Measurements from ENCODE around the gene FNDC11.

Gene FNDC11

DNA sequence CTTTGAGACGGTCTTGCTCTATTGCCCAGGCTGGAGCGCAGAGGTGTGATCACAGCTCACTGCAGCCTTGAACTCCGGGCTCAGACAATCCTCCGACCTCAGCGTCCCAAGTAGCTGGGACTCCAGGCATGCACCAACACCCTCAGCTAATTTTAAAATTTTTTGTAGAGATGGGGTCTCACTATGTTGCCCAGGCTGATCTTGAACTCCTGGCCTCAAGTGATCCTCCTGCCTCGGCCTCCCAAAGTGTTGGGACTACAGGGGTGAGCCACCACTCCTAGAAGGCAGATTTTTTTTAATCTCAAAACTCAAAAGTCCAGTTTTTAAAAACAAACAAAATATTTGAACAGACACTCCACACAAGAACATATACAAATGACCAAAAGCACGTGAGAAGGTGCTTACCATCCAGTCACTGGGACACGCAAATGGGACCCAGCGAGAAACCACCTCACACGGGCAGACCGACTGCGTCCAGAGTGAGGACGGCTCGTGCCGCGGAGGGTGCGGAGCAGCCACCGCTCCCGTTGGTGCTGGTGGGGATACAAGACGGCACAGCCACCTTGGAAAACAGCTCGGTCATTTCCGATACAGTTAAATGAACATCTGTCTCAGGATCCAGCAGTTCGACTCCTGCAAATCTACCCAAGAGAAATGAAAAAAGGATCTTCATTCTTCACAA lies 28.6 kb downstream of the FNDC11 start:
- FAIRE-seq = no peak

DNA sequence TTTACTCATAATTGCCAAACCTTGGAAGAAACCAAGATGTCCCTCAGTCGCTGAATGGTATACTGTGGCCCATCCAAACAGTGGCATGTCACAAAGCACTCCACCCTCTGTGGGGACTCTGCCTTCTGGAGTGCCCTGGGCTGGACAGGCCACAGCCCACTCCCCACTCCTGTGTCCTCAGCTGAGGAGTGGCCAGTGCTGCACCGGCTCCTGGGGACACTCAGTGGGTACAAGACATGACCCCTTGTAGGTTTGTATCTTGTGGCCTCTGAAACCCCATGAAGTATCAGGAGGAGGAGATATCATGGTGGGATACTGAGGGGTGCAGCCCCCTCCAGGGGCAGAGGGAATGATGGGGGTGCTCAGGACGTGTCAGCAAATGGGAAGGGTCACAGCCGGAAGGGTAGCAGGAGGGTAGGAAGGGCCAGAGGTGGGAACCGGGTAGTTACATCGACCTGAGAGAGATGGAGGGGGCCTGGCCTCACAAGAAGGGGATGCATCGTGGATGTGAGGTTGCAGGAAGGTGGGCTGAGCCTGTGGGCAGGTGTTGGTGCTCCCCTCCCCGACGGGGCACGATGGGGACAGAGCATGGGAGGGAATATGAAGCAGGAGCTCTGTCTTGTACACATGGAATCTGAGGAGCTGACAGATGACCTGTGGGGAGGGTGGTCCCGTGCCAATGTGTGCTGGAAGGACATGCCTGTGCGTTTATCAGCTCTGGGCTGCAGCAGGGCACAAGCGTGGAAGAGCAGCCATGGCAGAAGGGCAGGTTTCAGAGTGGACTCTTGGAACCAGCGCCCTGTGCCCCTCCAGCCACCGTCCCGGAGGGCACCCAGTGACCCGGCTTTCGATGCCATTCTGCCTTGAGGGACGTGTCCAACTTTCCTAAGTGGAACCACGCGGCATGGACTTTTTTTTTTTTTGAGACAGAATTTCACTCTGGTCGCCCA lies 31.9 kb downstream of the FNDC11 start:
- FAIRE-seq = no peak

DNA sequence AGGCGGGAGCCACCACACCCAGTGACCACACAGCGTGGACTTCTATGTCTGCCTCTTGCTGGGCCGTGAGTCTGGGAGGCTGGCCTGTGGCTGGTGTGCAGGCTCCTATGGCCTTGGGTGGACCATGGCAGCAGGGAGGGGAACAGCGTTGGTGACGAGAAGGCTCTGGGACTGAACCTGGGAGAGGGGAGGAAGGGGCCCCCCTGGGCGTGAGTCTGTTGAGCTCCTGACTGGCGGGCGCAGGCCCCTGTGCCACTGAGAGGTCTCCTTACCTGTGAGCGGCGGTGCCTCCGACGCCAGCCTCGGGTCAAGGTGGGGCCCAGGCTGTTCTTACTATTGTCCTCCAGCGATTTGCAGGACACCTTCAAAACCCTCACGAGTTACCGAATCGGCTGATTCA lies 32.8 kb downstream of the FNDC11 start:
- FAIRE-seq = no peak

DNA sequence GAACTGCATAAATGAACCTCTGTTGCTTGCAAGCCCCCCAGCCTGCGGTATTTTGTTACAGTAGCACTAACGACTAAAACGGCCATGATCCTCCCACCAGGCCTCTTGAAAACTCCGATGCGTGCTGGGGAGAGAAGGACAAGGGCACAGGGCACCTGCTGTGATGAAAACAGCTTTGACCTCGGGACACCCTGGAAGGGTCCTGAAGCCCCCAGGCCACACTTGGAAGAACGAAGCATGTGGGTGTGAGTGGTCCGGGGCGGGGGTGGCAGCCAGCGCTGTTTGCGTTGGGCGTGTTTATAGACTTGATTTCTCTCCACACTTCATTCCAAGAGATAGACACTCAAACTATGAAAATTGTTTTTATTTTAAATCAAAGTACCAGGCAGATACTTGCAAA lies 33.3 kb downstream of the FNDC11 start:
- no peak for FAIRE-seq

DNA sequence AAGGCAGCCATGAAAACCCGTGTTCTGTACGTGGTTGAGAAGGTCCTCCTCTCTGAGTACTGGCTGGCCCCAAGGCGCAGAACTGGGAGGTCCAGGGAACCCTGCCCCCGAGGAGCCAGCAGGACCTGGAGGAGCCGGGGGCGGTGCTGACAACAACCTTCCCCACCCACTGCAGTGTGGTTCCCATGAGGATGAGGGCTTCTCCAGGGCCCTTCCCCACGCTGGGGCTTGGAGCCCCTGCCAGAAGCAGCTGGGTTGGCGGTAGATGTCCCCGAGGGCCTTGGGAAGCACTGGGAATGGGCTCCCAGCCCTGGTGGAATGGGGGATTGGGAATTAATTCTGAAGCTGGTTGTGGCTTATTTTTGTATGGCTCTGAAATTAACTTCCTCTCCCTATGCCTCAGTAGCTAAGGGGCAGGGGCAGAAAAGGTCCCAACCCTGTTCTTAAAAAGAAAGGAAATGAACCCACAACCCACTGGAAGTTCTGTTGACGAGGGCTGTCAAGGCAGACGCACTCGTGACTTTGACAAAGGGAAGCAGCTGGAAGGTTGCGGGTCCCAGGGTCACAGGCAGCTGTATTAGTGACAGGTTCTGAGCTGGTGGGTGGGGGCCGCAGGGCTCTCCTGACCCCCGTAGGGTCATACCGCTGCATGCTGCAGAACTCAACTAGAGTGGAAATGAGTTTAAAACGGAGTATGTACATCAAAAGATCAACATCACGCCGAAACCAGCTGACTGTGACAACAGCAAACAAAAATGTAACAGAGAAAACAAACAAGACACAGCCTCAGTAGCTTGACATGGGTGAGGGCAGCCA lies 34.0 kb downstream of the FNDC11 start:
- no peak for FAIRE-seq

DNA sequence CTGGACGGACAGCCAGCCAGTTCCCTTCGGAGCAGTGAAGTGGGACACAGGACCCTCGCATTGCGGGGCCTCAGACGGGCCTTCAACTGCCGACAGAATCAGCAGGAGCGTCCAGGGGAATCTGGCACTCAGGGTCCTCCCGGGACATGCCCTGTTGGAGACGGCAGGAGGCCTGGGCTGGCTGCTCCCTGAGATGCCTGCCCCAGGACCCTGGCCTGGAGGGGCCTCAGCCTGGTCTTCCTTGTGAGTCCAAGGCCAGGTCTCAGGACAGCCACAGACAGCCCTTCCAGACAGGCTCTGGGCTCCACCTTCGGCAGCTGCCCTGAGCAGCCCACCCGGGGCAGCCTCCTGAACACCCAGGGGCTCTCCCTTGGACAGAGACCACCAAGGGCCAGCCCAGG lies 34.7 kb downstream of the FNDC11 start:
- no peak for FAIRE-seq

DNA sequence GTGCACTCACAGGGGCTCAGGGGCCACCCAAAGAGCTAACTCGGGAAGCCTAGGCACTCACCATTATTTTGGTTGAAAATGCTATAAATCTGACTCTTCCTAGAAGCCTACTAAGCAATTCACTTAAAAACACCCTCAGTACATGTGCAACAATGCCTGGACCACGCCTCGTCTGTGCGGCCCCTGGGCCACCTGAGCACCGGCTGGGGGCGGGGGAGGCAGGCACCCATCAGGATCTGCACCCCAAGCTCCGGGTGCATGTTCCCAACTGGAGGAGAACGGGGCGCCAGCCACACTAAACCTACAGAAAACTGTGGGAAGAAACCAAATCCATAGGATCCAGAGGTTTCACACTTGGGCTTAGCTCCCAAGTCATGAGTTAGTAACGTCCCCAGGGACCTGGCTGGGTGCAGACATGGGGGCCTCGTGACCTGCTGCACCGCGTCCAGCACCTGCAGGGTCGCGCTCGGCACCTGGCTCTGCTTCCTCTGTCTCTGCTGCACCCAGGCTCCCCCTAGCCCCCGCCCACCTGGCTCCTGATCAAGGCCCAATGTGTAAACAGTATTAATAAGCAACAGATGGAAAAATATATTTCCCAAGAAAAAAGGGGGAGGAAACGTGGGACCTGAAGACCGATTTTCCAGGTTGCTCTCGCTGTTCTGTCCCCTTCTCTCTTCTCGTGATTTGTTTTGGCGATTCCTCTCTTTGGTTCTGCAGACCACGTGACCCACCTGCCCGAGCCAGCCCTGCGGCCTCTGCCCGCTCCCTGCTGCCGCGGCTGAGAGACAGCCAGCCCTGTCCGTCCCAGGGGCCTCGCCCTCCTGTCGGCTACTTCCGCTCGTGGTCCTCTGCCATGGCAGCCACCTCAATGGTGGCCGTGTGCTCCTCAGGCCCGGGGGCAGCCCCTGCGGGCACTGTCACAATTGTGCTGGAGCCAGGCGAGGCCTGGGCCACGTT lies 35.6 kb downstream of the FNDC11 start:
- FAIRE-seq = no peak

DNA sequence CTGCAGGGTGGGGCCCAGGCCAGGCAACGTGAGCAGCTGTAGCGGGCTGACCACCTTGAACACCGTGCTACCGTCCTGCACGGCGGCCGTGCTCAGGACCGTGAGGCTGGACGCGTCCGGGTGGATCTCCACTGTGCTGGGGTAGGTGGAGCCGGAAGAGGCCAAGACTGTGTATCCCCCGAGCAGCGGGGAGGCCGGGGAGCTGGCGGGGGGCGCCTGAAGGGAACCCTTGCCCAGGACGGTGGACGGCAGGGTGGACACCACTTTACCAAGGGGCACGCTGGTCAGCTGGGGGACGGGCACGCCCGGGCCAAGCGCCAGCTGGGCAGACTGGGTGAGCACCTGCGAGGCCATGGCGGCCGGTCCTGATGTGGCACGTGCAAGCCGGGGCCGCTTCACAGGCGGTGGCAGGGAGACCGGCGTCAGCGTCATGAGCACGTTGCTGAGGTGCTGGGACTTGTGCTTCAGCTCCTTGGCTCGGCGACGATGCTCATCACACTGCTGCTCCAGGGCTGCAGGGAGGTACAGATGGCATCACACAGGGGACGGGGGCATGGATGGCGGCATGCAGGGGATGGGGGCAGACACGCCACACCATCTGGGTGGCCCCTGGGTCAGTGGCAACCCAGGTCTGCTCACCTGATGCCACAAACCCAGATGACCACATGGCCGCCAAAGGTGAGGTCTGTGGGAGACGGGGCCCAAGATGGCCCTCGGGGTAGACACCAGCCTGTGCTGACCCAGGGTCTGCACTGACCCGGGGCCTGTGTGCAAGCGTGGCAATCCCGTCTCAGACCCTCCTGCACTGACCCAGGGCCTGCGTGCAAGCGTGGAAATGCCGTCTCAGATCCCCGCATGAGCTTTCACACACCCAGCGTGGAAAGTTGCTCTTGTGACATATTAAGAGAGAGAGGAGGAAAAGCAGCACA lies 36.5 kb downstream of the FNDC11 start:
- FAIRE-seq = no peak

DNA sequence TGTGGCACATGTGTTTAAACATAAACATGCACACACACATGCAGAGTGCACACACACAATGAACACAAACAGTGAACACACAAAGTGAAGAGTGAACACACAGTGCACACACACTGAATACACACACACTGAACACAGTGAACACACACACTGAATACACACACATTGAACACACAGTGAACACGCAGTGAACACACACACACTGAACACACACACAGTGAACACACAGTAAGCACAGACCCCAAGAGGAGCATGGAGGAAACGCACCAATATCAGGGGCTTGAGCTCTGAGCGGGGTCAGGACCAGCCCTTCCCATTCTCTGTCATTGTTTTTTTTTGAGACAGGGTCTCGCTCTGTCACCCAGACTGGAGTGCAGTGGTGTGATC lies 37.2 kb downstream of the FNDC11 start:
- FAIRE-seq = no peak

DNA sequence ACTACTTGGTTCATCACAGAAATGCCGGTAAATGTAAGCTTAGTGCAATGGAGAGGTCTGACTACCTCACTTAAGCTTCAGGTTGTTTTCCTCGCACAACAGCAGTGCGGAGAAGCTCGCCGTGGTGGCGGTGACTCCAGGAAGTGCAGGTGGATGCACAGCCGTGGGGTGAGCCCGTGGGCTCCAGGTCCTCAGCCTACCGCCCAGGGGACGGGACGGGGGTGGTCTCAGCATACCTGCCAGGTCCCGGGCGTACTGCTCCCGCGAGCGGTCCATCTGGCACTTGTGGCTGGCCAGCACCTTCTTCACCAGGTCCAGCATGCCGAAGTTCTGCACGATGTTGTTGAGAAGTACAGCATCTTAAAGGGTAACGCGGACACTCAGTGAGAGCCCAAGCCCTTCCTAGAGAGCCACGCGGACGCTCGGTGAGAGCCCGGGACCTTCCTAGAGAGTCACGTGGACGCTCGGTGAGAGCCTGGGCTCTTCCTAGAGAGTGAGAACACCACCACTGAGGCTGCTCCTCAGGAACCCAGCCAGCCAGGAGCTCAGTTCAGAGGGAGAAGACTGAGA lies 37.9 kb downstream of the FNDC11 start:
- FAIRE-seq = no peak

DNA sequence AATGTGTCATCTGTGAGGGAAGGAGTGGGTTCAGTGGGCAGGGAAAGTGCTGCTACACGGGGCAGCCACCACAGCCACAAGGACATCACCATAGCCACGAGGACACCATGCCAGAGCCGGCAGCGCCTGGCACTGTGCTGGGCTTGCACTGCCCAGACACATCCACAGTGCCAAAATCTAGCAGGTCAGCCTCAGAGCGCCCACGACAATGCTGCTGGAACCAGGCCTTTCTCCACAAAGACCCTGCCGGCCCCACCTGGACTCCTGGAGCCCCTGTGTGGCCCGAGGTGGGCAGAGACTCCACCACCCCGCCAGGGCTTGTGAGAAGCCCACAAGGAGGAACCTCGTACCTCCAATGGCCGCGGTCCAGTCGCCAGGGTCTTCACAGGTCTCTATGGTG lies 38.7 kb downstream of the FNDC11 start:
- no peak for FAIRE-seq

DNA sequence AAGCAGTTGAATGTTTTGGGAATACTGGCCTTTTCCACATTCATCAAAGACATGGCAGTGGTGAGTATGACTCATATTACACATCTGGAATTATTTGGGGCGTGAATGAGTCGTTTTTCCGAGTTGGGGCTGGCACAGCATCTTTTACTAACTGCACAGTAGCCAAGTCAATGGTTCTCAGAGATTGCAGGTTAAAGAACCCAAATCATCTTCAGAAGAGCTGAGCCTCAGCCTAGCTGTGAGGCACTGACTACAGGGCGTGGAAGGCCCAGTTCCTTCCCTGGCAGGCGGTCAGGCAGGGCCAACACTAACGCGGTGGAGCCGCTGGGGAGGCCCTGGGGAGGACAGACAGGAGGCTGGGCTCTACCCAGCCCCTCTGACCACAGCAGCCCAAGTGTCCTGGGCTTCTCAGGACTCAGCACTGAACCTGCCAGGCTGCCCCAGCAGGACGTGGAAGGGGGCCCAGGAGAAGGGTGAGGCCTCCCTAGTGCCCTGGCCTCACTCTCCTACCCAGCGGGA lies 40.1 kb downstream of the FNDC11 start:
- FAIRE-seq = no peak

DNA sequence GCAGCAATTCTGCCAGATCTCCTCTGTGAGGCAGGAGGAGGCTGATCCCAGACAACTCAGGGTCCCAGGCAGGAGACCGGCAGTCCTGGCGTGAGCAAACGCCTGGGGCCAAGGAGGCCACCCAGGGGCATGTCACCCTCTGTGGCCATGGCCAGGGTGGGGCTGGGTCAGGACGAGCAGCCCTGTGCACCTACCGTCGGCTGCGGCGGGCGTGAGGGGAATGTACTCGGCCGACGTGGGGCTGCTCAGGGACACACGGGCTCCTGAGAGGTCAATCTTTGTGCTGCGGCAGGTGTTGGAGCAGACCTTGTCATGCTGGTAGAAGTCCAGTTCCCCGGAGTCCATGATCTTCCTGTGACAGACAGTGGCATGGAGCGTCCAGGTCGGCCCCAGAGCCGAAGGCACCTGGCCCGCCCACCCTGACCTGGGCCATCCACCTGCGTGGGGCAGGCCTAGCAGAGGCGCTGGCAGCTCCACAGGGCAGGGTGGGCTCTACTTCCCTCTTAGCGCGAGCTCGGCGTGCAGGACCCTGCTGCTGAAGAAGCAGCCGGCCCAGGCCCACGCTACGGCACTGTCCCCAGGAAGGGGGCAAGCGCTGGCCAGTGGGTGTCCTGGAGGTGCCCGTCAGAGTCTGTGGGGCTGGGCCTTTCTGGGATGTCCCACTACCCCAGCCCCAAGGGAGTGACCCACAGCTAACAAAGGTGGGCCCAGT lies 41.6 kb downstream of the FNDC11 start:
- FAIRE-seq = no peak

DNA sequence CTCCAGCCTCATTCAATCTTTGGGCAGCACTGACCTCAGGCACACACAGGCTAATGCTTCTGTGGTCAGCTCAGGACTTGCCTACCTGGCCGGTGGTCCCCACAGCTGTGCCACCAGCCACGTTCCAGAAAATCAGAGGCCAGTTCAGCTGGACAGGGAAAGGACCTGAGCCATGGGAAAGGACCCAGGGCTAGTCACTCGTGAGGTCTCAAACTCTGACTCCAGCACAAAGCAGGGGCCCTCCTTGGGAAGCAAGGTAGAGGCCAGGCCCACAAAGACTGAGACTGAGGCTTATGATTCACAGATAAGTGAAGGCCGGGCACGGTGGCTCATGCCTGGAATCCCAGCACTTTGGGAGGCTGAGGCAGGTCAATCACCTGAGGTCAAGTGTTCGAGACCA lies 42.5 kb downstream of the FNDC11 start:
- no peak for FAIRE-seq

DNA sequence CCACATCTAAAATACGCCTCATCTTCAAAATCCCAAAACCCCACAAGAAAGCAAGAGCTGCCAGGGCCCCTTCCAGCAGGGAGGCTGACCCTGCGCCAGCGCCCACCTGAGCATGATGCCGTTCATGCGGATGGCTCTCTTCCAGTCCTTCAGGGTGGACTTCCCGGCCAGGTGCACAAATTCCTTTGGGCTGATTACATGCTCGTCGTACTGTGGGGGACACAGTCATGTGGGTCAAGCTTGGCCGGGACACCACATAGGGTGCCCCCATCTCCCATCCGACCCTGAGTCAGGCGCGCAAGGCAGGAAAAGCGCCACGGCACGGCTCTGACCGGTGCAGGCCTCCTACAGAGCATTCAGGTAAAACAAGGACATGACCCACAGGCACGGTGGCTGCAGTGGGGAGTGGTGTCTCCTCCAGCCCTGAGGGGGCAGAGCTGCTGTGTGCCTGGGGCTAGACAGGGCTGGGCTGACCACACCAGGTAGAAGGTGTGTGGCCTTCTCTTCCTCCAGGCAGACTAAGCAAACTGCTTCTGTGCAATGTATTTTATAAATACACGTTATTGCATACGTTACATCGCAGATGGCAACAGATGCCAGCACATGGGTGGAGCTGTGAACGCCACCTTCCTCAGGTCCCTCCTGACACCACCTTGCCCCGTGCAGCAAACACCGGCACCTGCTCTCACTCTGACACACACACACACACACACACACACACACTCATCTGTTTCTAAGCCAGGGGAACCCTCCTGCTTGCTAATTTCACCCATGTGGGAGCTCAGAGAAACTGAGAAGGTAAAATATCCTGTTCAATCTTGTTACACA lies 43.9 kb downstream of the FNDC11 start:
- FAIRE-seq = no peak

DNA sequence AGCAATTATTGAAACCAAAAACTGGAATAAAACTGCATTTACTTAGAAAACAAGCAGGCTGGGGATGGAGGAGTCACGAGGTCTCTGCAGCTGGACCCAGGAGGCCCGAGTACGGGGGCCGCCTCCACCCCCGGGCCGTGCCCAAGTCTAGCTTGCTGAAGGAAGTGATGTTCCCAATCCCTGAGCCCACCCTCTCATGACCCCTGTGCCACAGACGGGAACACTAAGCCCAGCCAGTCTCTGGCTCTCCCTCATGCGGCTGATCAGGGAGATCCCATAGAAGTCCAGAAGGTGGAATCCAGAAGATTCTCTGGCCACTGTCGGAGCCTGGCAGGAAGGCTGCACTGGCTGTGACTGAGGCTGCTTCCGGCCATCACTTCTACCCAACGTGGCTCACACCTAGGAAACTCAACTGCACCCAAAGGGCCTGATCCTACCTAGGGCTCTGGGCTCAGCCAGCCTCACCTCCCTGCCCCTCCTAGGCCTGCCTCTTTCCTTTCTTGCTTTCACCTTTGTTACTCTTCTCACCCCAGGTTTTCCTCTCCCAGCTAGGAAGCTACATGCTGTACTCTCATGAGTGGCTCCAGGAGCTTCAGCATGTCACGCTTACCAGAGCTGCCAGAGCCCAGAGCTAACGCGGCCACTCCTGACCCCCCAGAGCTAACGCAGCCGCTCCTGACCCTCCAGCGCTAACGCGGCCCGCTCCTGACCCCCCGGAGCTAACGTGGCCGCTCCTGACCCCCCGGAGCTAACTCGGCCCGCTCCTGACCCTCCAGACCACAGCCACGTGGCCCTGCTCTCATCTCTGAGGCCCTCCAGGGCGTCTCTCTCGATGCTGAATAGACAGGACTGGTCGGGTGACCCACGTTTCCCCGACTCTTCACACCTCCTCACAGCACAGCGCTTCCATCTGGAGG lies 44.8 kb downstream of the FNDC11 start:
- FAIRE-seq = no peak

DNA sequence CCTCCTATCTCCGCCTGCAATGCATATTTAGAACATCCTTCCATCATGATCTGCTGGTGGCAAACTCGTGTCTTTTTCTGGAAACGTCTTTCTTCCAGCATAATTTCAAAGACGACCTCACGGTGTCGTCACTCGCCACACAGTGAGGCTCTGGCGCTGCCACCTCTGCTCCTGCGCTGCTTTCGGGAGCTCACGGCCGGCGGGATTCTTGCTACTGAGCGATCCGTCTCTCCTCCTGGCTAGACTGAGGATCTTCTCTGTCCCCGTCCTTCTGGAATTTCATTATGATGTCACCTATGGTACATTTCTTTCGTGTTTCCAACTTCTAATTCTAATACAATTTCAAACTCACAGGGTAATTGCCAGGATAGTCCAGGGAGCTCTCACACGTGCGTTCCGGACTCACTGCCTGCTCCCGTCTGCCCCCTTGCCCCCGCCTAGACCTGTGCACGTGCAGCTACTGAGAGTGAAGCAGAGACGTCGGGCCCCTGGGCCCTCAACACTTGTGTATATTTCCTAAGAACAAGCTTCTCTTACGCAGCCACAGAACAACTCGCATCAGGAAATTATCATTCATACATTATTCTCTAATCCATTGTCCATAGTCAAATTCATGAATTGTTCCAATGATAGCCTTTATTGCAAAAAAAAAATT lies 45.6 kb downstream of the FNDC11 start:
- FAIRE-seq = no peak
